Activated T-cell treated with anti-CD3 and anti-CD28 coated beads for 48 hours (primary cell): ENCODE measurements around the gene KPTN.

ENCODE experiments used
- DNase-seq: peaks from one replicate; pipeline ENCODE4 v3.0.0-alpha.2; 2020; ENCODE audit warnings: low read depth

The KPTN gene

GRCh38 chr19:47483800-47484690 lies at the start of gene KPTN:
KPTN (minus strand) TSS chr19:47484219; CDS start chr19:47484160, 59 bp downstream.
- DNase-seq: peak; percentile 89

- no peak for DNase-seq
Observed at GRCh38 chr19:47531640-47532387, 47.8 kb upstream of the KPTN start.

- DNase-seq: no peak
Observed at GRCh38 chr19:47529018-47529742, 45.2 kb upstream of the KPTN start.

GRCh38 chr19:47526798-47527197 lies 42.8 kb upstream of the KPTN start:
- DNase-seq: no peak

- no peak for DNase-seq
Observed at GRCh38 chr19:47523473-47523872, 39.5 kb upstream of the KPTN start.

GRCh38 chr19:47521473-47522180 lies 37.6 kb upstream of the KPTN start:
- no peak for DNase-seq

- DNase-seq: no peak
Observed at GRCh38 chr19:47520839-47521238, 36.8 kb upstream of the KPTN start.

GRCh38 chr19:47520343-47520806 lies 36.4 kb upstream of the KPTN start:
- DNase-seq: no peak

- DNase-seq: no peak
Observed at GRCh38 chr19:47518854-47519253, 34.8 kb upstream of the KPTN start.

GRCh38 chr19:47518139-47518538 lies 34.1 kb upstream of the KPTN start:
- DNase-seq: peak; percentile 47

GRCh38 chr19:47514869-47515588 lies 31.0 kb upstream of the KPTN start, which contains the start of gene NAPA:
NAPA (minus strand) TSS chr19:47515063; CDS start chr19:47514940, 123 bp downstream.
- peak; percentile 100 for DNase-seq

- no peak for DNase-seq
Observed at GRCh38 chr19:47514151-47514868, 30.3 kb upstream of the KPTN start.

- DNase-seq: no peak
Observed at GRCh38 chr19:47512948-47513319, 28.9 kb upstream of the KPTN start.

- no peak for DNase-seq
Observed at GRCh38 chr19:47512183-47512947, 28.3 kb upstream of the KPTN start.

GRCh38 chr19:47511681-47512080 lies 27.7 kb upstream of the KPTN start:
- no peak for DNase-seq

- no peak for DNase-seq
Observed at GRCh38 chr19:47511128-47511517, 27.1 kb upstream of the KPTN start.

- DNase-seq: no peak
Observed at GRCh38 chr19:47510516-47511127, 26.6 kb upstream of the KPTN start.

GRCh38 chr19:47509973-47510372 lies 26.0 kb upstream of the KPTN start:
- no peak for DNase-seq
